HepG2 (cell line): ENCODE measurements around the gene FAM3B. TPM values are rescaled to one million over a fixed set of nuclear protein-coding genes. Genes with fewer than 3 reads are reported as not detected.

Experiments
- ATAC-seq: fragments of 200-7000 bp; cut with Tn5 transposase; 3 replicates; pipeline ENCODE4 v1.9.1; 2020; ENCODE audit warnings: mild to moderate bottlenecking, moderate library complexity
- BruUV-seq: library from RNA; stranded (reverse); fragments of 400-500 nt; replicated peaks from 2 replicates; lab custom pipeline; 2021; lab: Mats Ljungman, UMichigan
- CTCF ChIA-PET: fragments of 300-600 bp; formaldehyde crosslinking; extraction: SDS; loops from one replicate; lab custom pipeline; 2021; ENCODE audit warnings: low total read pairs, inconsistent platforms, low intra/inter-chr PET ratio; lab: Yijun Ruan, JAX
- POLR2A ChIA-PET: fragments of 350-600 bp; sonication (Branson Sonifier 250); formaldehyde crosslinking; loops from one replicate; lab custom pipeline; 2020; ENCODE audit warnings: antibody characterized with exemption, inconsistent platforms; lab: Yijun Ruan, JAX
- DNase-seq: peaks from one replicate; pipeline ENCODE4 v3.0.0-alpha.2; 2015; ENCODE audit warnings: low spot score
- FAIRE-seq: peaks from 3 replicates; lab custom pipeline; 2011; peaks lifted over from hg19 to GRCh38; lab: Jason Lieb, UNC
- H2AFZ ChIP-seq: one replicate; pipeline ENCODE4 v1.6.1; 2011; ENCODE audit warnings: low read length, inconsistent platforms
- H3K27ac ChIP-seq: fragments of 300-600 bp; 3 replicates; pipeline ENCODE4 v1.8.0; 2011; ENCODE audit warnings: mixed run types, mild to moderate bottlenecking, mixed read lengths, low read length, inconsistent platforms; ENCODE audit not compliant: insufficient read depth; ENCODE audit errors: extremely low read length
- H3K27me3 ChIP-seq, 2 experiments: fragments of 200-600 bp in 1 of 2; 2 replicates in 1 of 2; 3 replicates in 1 of 2; pipeline versions ENCODE4 v1.6.0 to v1.8.0; 2011; ENCODE audit warnings: low read length in 2 of 2, mild to moderate bottlenecking in 2 of 2, moderate library complexity in 2 of 2, inconsistent platforms in 1 of 2; ENCODE audit not compliant: insufficient read depth in 2 of 2, control insufficient read depth in 1 of 2
- H3K36me3 ChIP-seq, 2 experiments: fragments of 200-600 bp in 1 of 2; replicated peaks in 1 of 2; 2 replicates in 1 of 2; 3 replicates in 1 of 2; pipeline versions ENCODE4 v1.5.1 to v1.8.0; 2011; ENCODE audit warnings: low read length in 2 of 2, inconsistent platforms in 1 of 2; ENCODE audit not compliant: insufficient read depth in 2 of 2, control insufficient read depth in 1 of 2
- H3K4me1 ChIP-seq: 2 replicates; pipeline ENCODE4 v1.5.1; 2012; ENCODE audit warnings: low read length, inconsistent platforms; ENCODE audit not compliant: insufficient read depth
- H3K4me2 ChIP-seq: 2 replicates; pipeline ENCODE4 v1.6.0; 2011; ENCODE audit warnings: low read depth, low read length, inconsistent platforms
- H3K4me3 ChIP-seq, 3 experiments: fragments of 200-600 bp in 1 of 3; sonication (generic), shearing (Covaris generic) in 1 of 3; replicated peaks in 1 of 3; 2 replicates each; pipeline ENCODE4 v1.5.1; 2011 to 2016; ENCODE audit warnings: low read length in 3 of 3, inconsistent platforms in 2 of 3, low read depth in 2 of 3, mild to moderate bottlenecking in 2 of 3, control low read depth in 1 of 3, mixed read lengths in 1 of 3; ENCODE audit not compliant: insufficient read depth in 1 of 3
- H3K79me2 ChIP-seq: one replicate; pipeline ENCODE4 v1.6.1; 2011; ENCODE audit warnings: low read length, inconsistent platforms; ENCODE audit not compliant: insufficient read depth
- H3K9ac ChIP-seq: 2 replicates; pipeline ENCODE4 v1.6.0; 2011; ENCODE audit warnings: mild to moderate bottlenecking, low read depth, low read length, inconsistent platforms; ENCODE audit not compliant: insufficient read depth
- H3K9me3 ChIP-seq: 2 replicates; pipeline ENCODE4 v1.5.1; 2012; ENCODE audit warnings: mild to moderate bottlenecking, low read length
- H4K20me1 ChIP-seq: 2 replicates; pipeline ENCODE4 v1.6.0; 2011; ENCODE audit warnings: inconsistent platforms, mild to moderate bottlenecking, low read length, moderate library complexity; ENCODE audit not compliant: insufficient read depth
- GATA4 ChIP-seq: sonication (generic); IDR thresholded peaks from 2 replicates; pipeline ENCODE4 v1.6.1; 2016; ENCODE audit warnings: antibody characterized with exemption, low read depth, borderline replicate concordance
- GATAD2A ChIP-seq: IDR thresholded peaks from 2 replicates; pipeline ENCODE4 v1.6.1; 2016
- HHEX ChIP-seq: IDR thresholded peaks from 2 replicates; pipeline ENCODE4 v1.6.1; 2016; ENCODE audit warnings: control low read depth
- HMG20A ChIP-seq: IDR thresholded peaks from 2 replicates; pipeline ENCODE4 v1.6.1; 2016; ENCODE audit warnings: borderline replicate concordance
- KMT2A ChIP-seq: sonication (generic); formaldehyde crosslinking; IDR thresholded peaks from 2 replicates; pipeline ENCODE4 v1.4.0; 2020; ENCODE audit warnings: missing genetic modification reagents
- NCOR1 ChIP-seq: fragments of 200-600 bp; sonication (generic); IDR thresholded peaks from 2 replicates; pipeline ENCODE4 v1.7.0; 2017; ENCODE audit warnings: antibody characterized with exemption, low read length, borderline replicate concordance
- RXRA ChIP-seq: sonication (generic); formaldehyde crosslinking; IDR thresholded peaks from 2 replicates; pipeline ENCODE4 v1.5.1; 2020; ENCODE audit warnings: missing genetic modification reagents
- SIX1 ChIP-seq: sonication (generic); formaldehyde crosslinking; IDR thresholded peaks from 2 replicates; pipeline ENCODE4 v1.4.0; 2020; ENCODE audit warnings: missing genetic modification reagents, borderline replicate concordance
- SOX13 ChIP-seq, 3 experiments: fragments of 450-650 bp in 1 of 3; sonication (generic) in 1 of 3; formaldehyde crosslinking in 1 of 3; IDR thresholded peaks in 2 of 3; conservative IDR thresholded peaks in 1 of 3; 2 replicates each; pipeline versions ENCODE4 v1.5.0 to v1.6.1; 2016 to 2020; ENCODE audit warnings: antibody characterized with exemption in 1 of 3, mild to moderate bottlenecking in 1 of 3, missing compliant biosample characterization in 1 of 3, missing genetic modification reagents in 1 of 3, moderate library complexity in 1 of 3
- STAT6 ChIP-seq: sonication (generic); formaldehyde crosslinking; IDR thresholded peaks from 2 replicates; pipeline ENCODE4 v1.4.0; 2020; ENCODE audit warnings: missing genetic modification reagents, mild to moderate bottlenecking, borderline replicate concordance
- TBX3 ChIP-seq: fragments of 450-650 bp; IDR thresholded peaks from 2 replicates; pipeline ENCODE4 v1.6.1; 2017; ENCODE audit warnings: antibody characterized with exemption, mild to moderate bottlenecking, inconsistent platforms, borderline replicate concordance
- TCF7 ChIP-seq: sonication (generic); IDR thresholded peaks from 2 replicates; pipeline ENCODE4 v1.6.1; 2016; ENCODE audit warnings: antibody characterized with exemption, low read depth
- ZC3H4 ChIP-seq: sonication (generic); formaldehyde crosslinking; IDR thresholded peaks from 2 replicates; pipeline ENCODE4 v1.4.0; 2020; ENCODE audit warnings: missing genetic modification reagents, borderline replicate concordance
- ZNF841 ChIP-seq: sonication (generic); formaldehyde crosslinking; IDR thresholded peaks from 2 replicates; pipeline ENCODE4 v1.8.1; 2023; ENCODE audit warnings: missing genetic modification reagents, borderline replicate concordance
- ZSCAN21 ChIP-seq: sonication (generic); formaldehyde crosslinking; IDR thresholded peaks from 2 replicates; pipeline ENCODE4 v1.8.0; 2022; ENCODE audit warnings: mild to moderate bottlenecking, missing genetic modification reagents, moderate library complexity, borderline replicate concordance
- WGBS: methylation state at CpG from one replicate; pipeline ENCODE4 v1.1.6; 2017; ENCODE audit warnings: low lambda C conversion rate; 5-methylcytosine and 5-hydroxymethylcytosine counted together
- in situ Hi-C: cut with HindIII; loops from 2 replicates; pipeline ENCODE4 v1.10.0; 2017; ENCODE audit warnings: low pct_unique_long_range_greater_than_20kb; ENCODE audit not compliant: extremely low pct_ligation_motif_present
- intact Hi-C: fragments of 100-400 bp; cut with micrococcal nuclease; formaldehyde crosslinking; loops from one replicate; pipeline ENCODE4 v1.10.0; 2022; ENCODE audit not compliant: unreplicated experiment
- polyA plus RNA-seq, 8 experiments: library from polyadenylated mRNA; depleted of rRNA in 3 of 8; stranded (reverse) in 7 of 8; unstranded in 1 of 8; fragments of >200 nt; fragmentation: Illumina TruSeq in 4 of 8; extraction: Trizol in 4 of 8; gene quantifications; 2 replicates each; pipeline versions ENCODE4 v1.2.1 to v1.2.3, GENCODE V29; 2011 to 2016; ENCODE audit warnings: low read depth in 4 of 8, missing spikeins in 1 of 8, mixed read lengths in 1 of 8; ENCODE audit not compliant: insufficient read depth in 1 of 8
- total RNA-seq, 5 experiments: library from RNA; depleted of rRNA; stranded (reverse); fragments of >200 nt; fragmentation: Illumina TruSeq; extraction: Trizol; gene quantifications; 2 replicates each; pipeline ENCODE4 v1.2.3, GENCODE V29; 2016; ENCODE audit warnings: low read depth in 1 of 5

The FAM3B gene
- total and polyA plus RNA-seq, 2 of the 13 experiments (the other 11 are each of a cell fraction or from before 2014, with no cell fraction given): 46.5 to 62.0 TPM

DNA sequence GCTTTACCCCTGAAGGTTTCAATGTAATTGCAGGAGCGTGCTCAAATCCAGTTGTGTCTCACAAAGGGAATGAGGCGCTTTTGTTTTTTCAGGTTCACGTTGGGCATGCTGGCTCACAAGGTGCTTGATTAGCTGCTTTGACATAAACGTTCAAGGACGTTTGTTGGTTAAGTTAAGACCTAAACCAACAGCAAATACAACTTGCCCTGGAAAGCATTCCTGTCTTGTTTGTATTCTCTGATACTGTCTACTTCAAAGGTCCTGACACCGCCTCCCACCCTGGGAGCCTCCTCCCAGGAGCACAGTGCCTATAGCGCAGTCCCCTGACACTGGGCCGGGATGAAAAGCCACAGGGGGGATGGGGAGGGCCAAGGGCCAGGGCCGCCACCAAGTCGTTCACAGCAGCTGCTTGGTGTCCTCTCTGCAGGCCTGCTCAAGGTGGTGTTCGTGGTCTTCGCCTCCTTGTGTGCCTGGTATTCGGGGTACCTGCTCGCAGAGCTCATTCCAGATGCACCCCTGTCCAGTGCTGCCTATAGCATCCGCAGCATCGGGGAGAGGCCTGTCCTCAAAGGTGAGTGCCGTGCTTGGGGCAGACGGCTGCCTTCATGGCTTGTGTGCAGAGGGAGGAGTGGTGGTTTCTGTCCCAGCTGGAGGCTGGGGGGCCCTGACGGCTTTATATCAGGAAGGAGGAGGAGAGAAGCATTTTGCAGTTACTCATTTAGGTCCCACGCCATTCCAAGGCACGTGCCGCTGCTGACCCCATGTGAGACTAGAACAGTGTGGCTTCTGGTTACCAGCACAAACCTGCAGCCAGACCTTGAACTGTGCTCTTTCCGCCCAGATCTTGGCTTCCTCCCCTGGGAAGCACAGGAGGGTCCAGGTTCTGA, 6.1 kb downstream of the FAM3B start (continued):
- TF ChIP-seq KMT2A (CRISPR knock-in tag) (peak; percentile 75), STAT6 (CRISPR knock-in tag) (no peak; the same call in 1 of the 2 replicates), GATA4 (peak; percentile 76; the same call in 1 of the 2 replicates), ZC3H4 (CRISPR knock-in tag) (no peak; the same call in 1 of the 2 replicates), HHEX (CRISPR knock-in tag) (peak; percentile 82)

- peak overlapping the region; percentile 46 for H3K9ac ChIP-seq
- no peak overlapping the region for H2AFZ ChIP-seq
- DNase-seq (peak; percentile 78), FAIRE-seq (no peak), ATAC-seq (no peak)
- H3K4me2 ChIP-seq: peak overlapping the region; percentile 97
- peak overlapping the region in 2 of 3 experiments; percentile 2 to 34; a peak in 3 of 6 replicates for H3K4me3 ChIP-seq
- ChIA-PET POLR2A (interaction anchor here (0.8 to 8.6 kb wide), 6 partner anchors 9 to 46 kb away, joined by 3 to 105 read pairs (median 4); partner anchors contain the start of gene FAM3B), CTCF (no interaction called here)
- H3K79me2 ChIP-seq: peaks cover 45% of the 10 kb centered on the region
- H3K27me3 ChIP-seq: no peaks in the 10 kb centered on the region
- in situ Hi-C loops: no loop called here
- WGBS: 72% methylated on average over 7 of the region's 7 CpGs
- H3K9me3 ChIP-seq: no peaks in the 10 kb centered on the region
- H4K20me1 ChIP-seq: no peaks in the 10 kb centered on the region
- BruUV-seq: no TSS peak
- peaks cover 75% of the 10 kb centered on the region for H3K4me1 ChIP-seq
- peak overlapping the region; percentile 96 for H3K27ac ChIP-seq
- peaks cover 4 to 15% of the 10 kb centered on the region in 2 experiments for H3K36me3 ChIP-seq
- intact Hi-C loops: no loop called here
- TF ChIP-seq TCF7: peak; percentile 45; the same call in 1 of the 2 replicates
- 0 out of 2 replicates have a peak, but pooled peaks have one; percentile 18 for TF ChIP-seq HMG20A
- TF ChIP-seq SIX1 (CRISPR knock-in tag): peak; percentile 58; the same call in 1 of the 2 replicates
- TF ChIP-seq SOX13 (IDR thresholded peaks at IDR 0.05): peak; percentile 58; the same call in 1 of the 2 replicates
- peak in 1 of 2 experiments; percentile 93; a peak in 2 of 4 replicates for TF ChIP-seq SOX13 (CRISPR knock-in tag; conservative IDR thresholded peaks at IDR 0.05 in 1 of 2, IDR thresholded peaks at IDR 0.05 in 1 of 2)
- no peak for TF ChIP-seq ZNF841 (CRISPR knock-in tag)
- no peak for TF ChIP-seq ZSCAN21 (CRISPR knock-in tag)
- TF ChIP-seq RXRA: no peak
- no peak for TF ChIP-seq TBX3
- peak; percentile 72; the same call in 1 of the 2 replicates for TF ChIP-seq NCOR1
- peak; percentile 29; the same call in 1 of the 2 replicates for TF ChIP-seq GATAD2A (CRISPR knock-in tag)
Measured at GRCh38 chr21:41325138-41325912, 8.7 kb downstream of the FAM3B start.
